Caco-2 (cell line): Measurements from ENCODE around the gene MAPK4. TPM values are rescaled to one million over a fixed set of nuclear protein-coding genes. Genes with fewer than 3 reads are reported as not detected.
A peak's percentile ranks its signal among the peaks of the same experiment; 100 is the strongest.

Experiments used
- BruUV-seq: library from RNA; stranded (reverse); fragments of 400-500 nt; replicated peaks from 2 replicates; lab custom pipeline; 2021; lab: Mats Ljungman, UMichigan
- CTCF ChIA-PET: fragments of 300-600 bp; sonication (Branson Sonifier 250); formaldehyde crosslinking; loops from one replicate; lab custom pipeline; 2022; ENCODE audit warnings: antibody characterized with exemption; lab: Charles Lee
- POLR2A ChIA-PET: fragments of 300-600 bp; sonication (Branson Sonifier 250); formaldehyde crosslinking; loops from one replicate; lab custom pipeline; 2022; ENCODE audit warnings: antibody characterized with exemption; lab: Charles Lee
- DNase-seq, 2 experiments: peaks; one replicate each; pipeline versions ENCODE4 v3.0.0 to v3.0.0-alpha.2; 2020 to 2022
- H3K27me3 ChIP-seq: replicated peaks from 2 replicates; pipeline ENCODE4 v1.6.0; 2011; ENCODE audit warnings: low read length; ENCODE audit not compliant: control insufficient read depth, insufficient read depth
- H3K36me3 ChIP-seq: 2 replicates; pipeline ENCODE4 v1.5.1; 2011; ENCODE audit warnings: low read length; ENCODE audit not compliant: control insufficient read depth, insufficient read depth
- H3K4me1 ChIP-seq: fragments of 250-450 bp; sonication (Bioruptor Pico); 2 replicates; pipeline ENCODE4 v1.5.1; 2020; ENCODE audit warnings: mild to moderate bottlenecking
- H3K4me3 ChIP-seq: 2 replicates; pipeline ENCODE4 v1.5.1; 2011; ENCODE audit warnings: low read depth, mild to moderate bottlenecking, control low read depth, low read length
- H3K9me3 ChIP-seq: fragments of 250-450 bp; sonication (Bioruptor Pico); 2 replicates; pipeline ENCODE4 v1.5.1; 2020; ENCODE audit warnings: mild to moderate bottlenecking, moderate library complexity
- H3K27ac Mint-ChIP-seq: one replicate; pipeline ENCODE4 v1.8.0; 2022; ENCODE audit warnings: mixed read lengths; ENCODE audit not compliant: unreplicated experiment
- H3K27me3 Mint-ChIP-seq: one replicate; pipeline ENCODE4 v1.8.0; 2022; ENCODE audit warnings: mixed read lengths; ENCODE audit not compliant: insufficient read depth, unreplicated experiment
- H3K36me3 Mint-ChIP-seq: one replicate; pipeline ENCODE4 v1.8.0; 2022; ENCODE audit warnings: mild to moderate bottlenecking, mixed read lengths; ENCODE audit not compliant: insufficient read depth, unreplicated experiment
- H3K4me1 Mint-ChIP-seq: one replicate; pipeline ENCODE4 v1.8.0; 2022; ENCODE audit warnings: low read depth, mixed read lengths; ENCODE audit not compliant: unreplicated experiment
- H3K4me3 Mint-ChIP-seq: one replicate; pipeline ENCODE4 v1.8.0; 2022; ENCODE audit warnings: mild to moderate bottlenecking, moderate library complexity, mixed read lengths; ENCODE audit not compliant: unreplicated experiment
- H3K9me3 Mint-ChIP-seq: one replicate; pipeline ENCODE4 v1.8.0; 2022; ENCODE audit warnings: mixed read lengths; ENCODE audit not compliant: unreplicated experiment
- intact Hi-C: fragments of 100-400 bp; cut with micrococcal nuclease; formaldehyde crosslinking; loops from one replicate; pipeline ENCODE4 v1.10.0; 2022; ENCODE audit not compliant: unreplicated experiment
- total RNA-seq: library from RNA; stranded (reverse); gene quantifications from 2 replicates; pipeline ENCODE4 v1.2.3, GENCODE V29; 2022
- TF ChIP-seq, protein P1 (sequence below), 2 experiments: fragments of 200-600 bp in 1 of 2; IDR thresholded peaks; 1 replicate in 1 of 2; 2 replicates in 1 of 2; pipeline versions ENCODE4 v1.5.1 to v1.8.0; 2011 to 2022; ENCODE audit warnings: antibody characterized with exemption in 1 of 2, control low read depth in 1 of 2, inconsistent platforms in 1 of 2, low read depth in 1 of 2, low read length in 1 of 2, mild to moderate bottlenecking in 1 of 2, moderate library complexity in 1 of 2; ENCODE audit not compliant: insufficient read depth in 1 of 2, severe bottlenecking in 1 of 2, unreplicated experiment in 1 of 2

MAPK4 gene
- total RNA-seq, 1 experiment from 2014 or later: 0.88 TPM

GRCh38 chr18:50654658-50655550 lies 95.0 kb downstream of the MAPK4 start:
- POLR2A ChIA-PET: no interaction called here
- CTCF ChIA-PET: no interaction called here

DNA sequence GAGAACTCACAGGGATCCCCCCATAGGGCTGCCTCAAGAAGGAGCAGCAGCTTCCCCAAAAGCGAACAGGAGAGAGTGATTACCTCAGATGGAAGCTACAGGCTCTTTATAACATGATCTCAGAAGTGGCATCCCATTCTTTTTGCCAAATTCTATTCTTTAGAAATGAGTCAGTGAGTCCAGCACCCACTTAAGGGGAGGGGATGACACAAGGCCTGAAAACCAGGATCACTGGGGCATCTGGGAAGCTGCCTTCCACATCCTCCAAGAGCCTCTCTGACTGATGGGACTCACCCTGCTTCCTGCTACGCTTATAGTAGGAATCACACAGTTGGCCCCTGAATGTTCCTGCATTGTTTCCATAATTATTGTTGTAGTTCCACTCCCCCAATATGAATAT lies 96.5 kb downstream of the MAPK4 start:
- no peaks in the 10 kb centered on the region for H3K36me3 Mint-ChIP-seq

More at GRCh38 chr18:50654658-50655550, 95.0 kb downstream of the MAPK4 start:
- Mint-ChIP-seq H3K36me3 (no peaks in the 10 kb centered on the region), H3K4me3 (peak overlapping the region; percentile 58), H3K27ac (peak overlapping the region; percentile 79), H3K9me3 (no peaks in the 10 kb centered on the region), H3K4me1 (no peaks in the 10 kb centered on the region), H3K27me3 (no peaks in the 10 kb centered on the region)
- no TSS peak for BruUV-seq
- Histone ChIP-seq H3K36me3 (no peaks in the 10 kb centered on the region), H3K27me3 (no peaks in the 10 kb centered on the region), H3K9me3 (no peaks in the 10 kb centered on the region), H3K4me3 (peak overlapping the region; percentile 15), H3K4me1 (peaks cover 6% of the 10 kb centered on the region; the same call in 1 of the 2 replicates)
- intact Hi-C loops: no loop called here
- peak; percentile 31 for DNase-seq
- TF ChIP-seq, protein P1, sequence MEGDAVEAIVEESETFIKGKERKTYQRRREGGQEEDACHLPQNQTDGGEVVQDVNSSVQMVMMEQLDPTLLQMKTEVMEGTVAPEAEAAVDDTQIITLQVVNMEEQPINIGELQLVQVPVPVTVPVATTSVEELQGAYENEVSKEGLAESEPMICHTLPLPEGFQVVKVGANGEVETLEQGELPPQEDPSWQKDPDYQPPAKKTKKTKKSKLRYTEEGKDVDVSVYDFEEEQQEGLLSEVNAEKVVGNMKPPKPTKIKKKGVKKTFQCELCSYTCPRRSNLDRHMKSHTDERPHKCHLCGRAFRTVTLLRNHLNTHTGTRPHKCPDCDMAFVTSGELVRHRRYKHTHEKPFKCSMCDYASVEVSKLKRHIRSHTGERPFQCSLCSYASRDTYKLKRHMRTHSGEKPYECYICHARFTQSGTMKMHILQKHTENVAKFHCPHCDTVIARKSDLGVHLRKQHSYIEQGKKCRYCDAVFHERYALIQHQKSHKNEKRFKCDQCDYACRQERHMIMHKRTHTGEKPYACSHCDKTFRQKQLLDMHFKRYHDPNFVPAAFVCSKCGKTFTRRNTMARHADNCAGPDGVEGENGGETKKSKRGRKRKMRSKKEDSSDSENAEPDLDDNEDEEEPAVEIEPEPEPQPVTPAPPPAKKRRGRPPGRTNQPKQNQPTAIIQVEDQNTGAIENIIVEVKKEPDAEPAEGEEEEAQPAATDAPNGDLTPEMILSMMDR (IDR thresholded peaks at IDR 0.05; ENCODE audit: insufficient read depth in 1 of 2, low read depth in 1 of 2, low read length in 1 of 2, severe bottlenecking in 1 of 2, unreplicated experiment in 1 of 2): no peak

GRCh38 chr18:50656841-50657470 lies 97.1 kb downstream of the MAPK4 start:
- Histone ChIP-seq H3K9me3 (no peaks in the 10 kb centered on the region), H3K27me3 (no peaks in the 10 kb centered on the region), H3K4me1 (peaks cover 6% of the 10 kb centered on the region; the same call in 1 of the 2 replicates), H3K36me3 (no peaks in the 10 kb centered on the region), H3K4me3 (no peak overlapping the region)
- no peaks in the 10 kb centered on the region for H3K4me1 Mint-ChIP-seq
- H3K27ac Mint-ChIP-seq: no peak overlapping the region
- TF ChIP-seq, protein P1 (IDR thresholded peaks at IDR 0.05; ENCODE audit: insufficient read depth in 1 of 2, low read depth in 1 of 2, low read length in 1 of 2, severe bottlenecking in 1 of 2, unreplicated experiment in 1 of 2): no peak
- H3K36me3 Mint-ChIP-seq: no peaks in the 10 kb centered on the region
- BruUV-seq: no TSS peak
- H3K4me3 Mint-ChIP-seq: no peak overlapping the region
- no peaks in the 10 kb centered on the region for H3K27me3 Mint-ChIP-seq
- ChIA-PET POLR2A (no interaction called here), CTCF (no interaction called here)
- H3K9me3 Mint-ChIP-seq: no peaks in the 10 kb centered on the region
- intact Hi-C loops: no loop called here
- DNase-seq: no peak

More for the DNA sequence above, 96.5 kb downstream of the MAPK4 start:
- DNase-seq: no peak
- CTCF ChIA-PET: no interaction called here
- H3K27ac Mint-ChIP-seq: no peak overlapping the region
- no peak overlapping the region for H3K4me3 Mint-ChIP-seq
- no peaks in the 10 kb centered on the region for H3K4me1 Mint-ChIP-seq
- no TSS peak for BruUV-seq
- Histone ChIP-seq H3K4me1 (peaks cover 6% of the 10 kb centered on the region; the same call in 1 of the 2 replicates), H3K36me3 (no peaks in the 10 kb centered on the region), H3K27me3 (no peaks in the 10 kb centered on the region), H3K9me3 (no peaks in the 10 kb centered on the region), H3K4me3 (no peak overlapping the region)
- intact Hi-C loops: no loop called here
- no peaks in the 10 kb centered on the region for H3K9me3 Mint-ChIP-seq
- TF ChIP-seq, protein P1 (IDR thresholded peaks at IDR 0.05; ENCODE audit: insufficient read depth in 1 of 2, low read depth in 1 of 2, low read length in 1 of 2, severe bottlenecking in 1 of 2, unreplicated experiment in 1 of 2): no peak
- POLR2A ChIA-PET: no interaction called here
- no peaks in the 10 kb centered on the region for H3K27me3 Mint-ChIP-seq
